H9 (cell line): ENCODE results near the gene ILK. TPM values are rescaled to one million over a fixed set of nuclear protein-coding genes. Genes with fewer than 3 reads are reported as not detected.

Experiments
- DNase-seq: peaks from one replicate; pipeline ENCODE4 v3.0.0-alpha.2; 2017
- H2AFZ ChIP-seq: one replicate; pipeline ENCODE4 v1.6.1; 2013; ENCODE audit warnings: mild to moderate bottlenecking, low read length, control low read depth, moderate library complexity
- H2AK5ac ChIP-seq: 2 replicates; pipeline ENCODE4 v1.6.1; 2013; ENCODE audit warnings: low read length, control low read depth, mixed read lengths; ENCODE audit not compliant: insufficient read length
- H2BK120ac ChIP-seq: one replicate; pipeline ENCODE4 v1.6.1; 2013; ENCODE audit warnings: low read depth, mild to moderate bottlenecking, low read length, control low read depth, inconsistent platforms; ENCODE audit not compliant: poor library complexity, severe bottlenecking
- H2BK12ac ChIP-seq: 2 replicates; pipeline ENCODE4 v1.6.1; 2013; ENCODE audit warnings: low read length, control low read depth, mixed read lengths, low read depth; ENCODE audit not compliant: insufficient read length
- H2BK15ac ChIP-seq: 2 replicates; pipeline ENCODE4 v1.6.1; 2013; ENCODE audit warnings: low read depth, low read length, control low read depth
- H2BK20ac ChIP-seq: one replicate; pipeline ENCODE4 v1.6.1; 2013; ENCODE audit warnings: low read depth, mild to moderate bottlenecking, low read length, control low read depth, inconsistent platforms; ENCODE audit not compliant: poor library complexity, severe bottlenecking
- H2BK5ac ChIP-seq: 2 replicates; pipeline ENCODE4 v1.6.1; 2013; ENCODE audit warnings: low read length, control low read depth, mixed read lengths; ENCODE audit not compliant: insufficient read length
- H3K14ac ChIP-seq: 2 replicates; pipeline ENCODE4 v1.6.1; 2013; ENCODE audit warnings: low read length, control low read depth; ENCODE audit not compliant: insufficient read depth
- H3K18ac ChIP-seq: 2 replicates; pipeline ENCODE4 v1.6.1; 2013; ENCODE audit warnings: low read depth, mild to moderate bottlenecking, mixed read lengths, low read length, control low read depth; ENCODE audit not compliant: insufficient read length
- H3K23ac ChIP-seq: 2 replicates; pipeline ENCODE4 v1.6.1; 2013; ENCODE audit warnings: low read length, control low read depth, mixed read lengths, low read depth; ENCODE audit not compliant: insufficient read length
- H3K23me2 ChIP-seq: 2 replicates; pipeline ENCODE4 v1.6.1; 2013; ENCODE audit warnings: low read depth, mild to moderate bottlenecking, mixed read lengths, low read length, control low read depth; ENCODE audit not compliant: insufficient read length, poor library complexity, severe bottlenecking
- H3K27ac ChIP-seq: 2 replicates; pipeline ENCODE4 v1.5.1; 2013; ENCODE audit warnings: low read length, control low read depth, mixed read lengths, low read depth; ENCODE audit not compliant: insufficient read length
- H3K27me3 ChIP-seq: 2 replicates; pipeline ENCODE4 v1.6.1; 2013; ENCODE audit warnings: low read length, control low read depth, inconsistent platforms; ENCODE audit not compliant: insufficient read depth
- H3K4ac ChIP-seq: 2 replicates; pipeline ENCODE4 v1.6.1; 2013; ENCODE audit warnings: low read depth, mild to moderate bottlenecking, control low read depth, inconsistent platforms, low read length, moderate library complexity
- H3K4me1 ChIP-seq: 2 replicates; pipeline ENCODE4 v1.6.1; 2013; ENCODE audit warnings: low read length, control low read depth, inconsistent platforms; ENCODE audit not compliant: insufficient read depth
- H3K4me2 ChIP-seq: 2 replicates; pipeline ENCODE4 v1.6.1; 2013; ENCODE audit warnings: low read length, control low read depth, mixed read lengths; ENCODE audit not compliant: insufficient read length, insufficient read depth
- H3K56ac ChIP-seq: 2 replicates; pipeline ENCODE4 v1.6.1; 2013; ENCODE audit warnings: low read depth, mild to moderate bottlenecking, mixed read lengths, low read length, control low read depth; ENCODE audit not compliant: insufficient read length
- H3K79me1 ChIP-seq: 2 replicates; pipeline ENCODE4 v1.6.1; 2013; ENCODE audit warnings: low read depth, mild to moderate bottlenecking, moderate library complexity, low read length, control low read depth, inconsistent platforms; ENCODE audit not compliant: insufficient read depth, poor library complexity, severe bottlenecking
- H3K79me2 ChIP-seq: 2 replicates; pipeline ENCODE4 v1.6.1; 2013; ENCODE audit warnings: low read length, control low read depth, inconsistent platforms; ENCODE audit not compliant: insufficient read depth
- H3K9ac ChIP-seq: 2 replicates; pipeline ENCODE4 v1.6.1; 2013; ENCODE audit warnings: low read length, control low read depth, mixed read lengths; ENCODE audit not compliant: insufficient read length; ENCODE audit errors: extremely low read depth
- H3K9me3 ChIP-seq: one replicate; pipeline ENCODE4 v1.6.1; 2013; ENCODE audit warnings: low read depth, low read length, inconsistent platforms; ENCODE audit not compliant: control insufficient read depth
- H3T11ph ChIP-seq: one replicate; pipeline ENCODE4 v1.6.1; 2013; ENCODE audit warnings: mild to moderate bottlenecking, low read length, control low read depth, inconsistent platforms
- H4K20me1 ChIP-seq: one replicate; pipeline ENCODE4 v1.6.1; 2013; ENCODE audit not compliant: control insufficient read depth, insufficient read length, insufficient read depth
- H4K5ac ChIP-seq: 2 replicates; pipeline ENCODE4 v1.6.1; 2013; ENCODE audit warnings: low read depth, mild to moderate bottlenecking, mixed read lengths, low read length, control low read depth; ENCODE audit not compliant: insufficient read length
- H4K8ac ChIP-seq: replicated peaks from 2 replicates; pipeline ENCODE4 v1.6.1; 2013; ENCODE audit warnings: low read length, control low read depth, mixed read lengths, low read depth; ENCODE audit not compliant: insufficient read length
- H4K91ac ChIP-seq: 2 replicates; pipeline ENCODE4 v1.6.1; 2013; ENCODE audit warnings: low read depth, mild to moderate bottlenecking, moderate library complexity, mixed read lengths, low read length, control low read depth; ENCODE audit not compliant: insufficient read length
- H3K27ac Mint-ChIP-seq, 3 experiments: 2 replicates in 2 of 3; 3 replicates in 1 of 3; pipeline ENCODE4 v1.8.0; 2020 to 2021; ENCODE audit warnings: mixed read lengths in 3 of 3, mild to moderate bottlenecking in 1 of 3, moderate library complexity in 1 of 3
- H3K27me3 Mint-ChIP-seq: 2 replicates; pipeline ENCODE4 v1.8.0; 2021; ENCODE audit warnings: low read depth, mild to moderate bottlenecking, moderate library complexity, mixed read lengths
- H3K36me3 Mint-ChIP-seq, 3 experiments: 2 replicates in 2 of 3; 3 replicates in 1 of 3; pipeline ENCODE4 v1.8.0; 2020 to 2021; ENCODE audit warnings: low read depth in 3 of 3, mixed read lengths in 3 of 3; ENCODE audit not compliant: insufficient read depth in 1 of 3
- H3K4me1 Mint-ChIP-seq, 2 experiments: 2 replicates each; pipeline ENCODE4 v1.8.0; 2020; ENCODE audit warnings: mixed read lengths in 2 of 2
- H3K4me3 Mint-ChIP-seq, 2 experiments: 2 replicates in 1 of 2; 3 replicates in 1 of 2; pipeline ENCODE4 v1.8.0; 2020 to 2021; ENCODE audit warnings: mild to moderate bottlenecking in 2 of 2, mixed read lengths in 2 of 2, moderate library complexity in 1 of 2
- H3K9me3 Mint-ChIP-seq, 2 experiments: 2 replicates in 1 of 2; 3 replicates in 1 of 2; pipeline ENCODE4 v1.8.0; 2020; ENCODE audit warnings: mild to moderate bottlenecking in 2 of 2, mixed read lengths in 2 of 2, moderate library complexity in 1 of 2
- WGBS: extraction: QIAGEN DNeasy Blood & Tissue Kit; methylation state at CpG from one replicate; pipeline ENCODE4 v1.1.7; 2013; ENCODE audit warnings: missing lambda C conversion rate, low lambda C conversion rate, mixed read lengths; ENCODE audit not compliant: insufficient read length; ENCODE audit errors: extremely low coverage; 5-methylcytosine and 5-hydroxymethylcytosine counted together
- total RNA-seq: library from RNA; stranded (reverse); gene quantifications from 2 replicates; pipeline ENCODE4 v1.2.1, GENCODE V29; 2021
- TF ChIP-seq, protein P1 (sequence below): fragments of 200-600 bp; sonication (generic); conservative IDR thresholded peaks from 3 replicates; pipeline ENCODE4 v1.8.0; 2021; ENCODE audit warnings: antibody characterized with exemption, mild to moderate bottlenecking

The ILK gene
- total RNA-seq, 1 experiment from 2014 or later: 100 TPM

DNA sequence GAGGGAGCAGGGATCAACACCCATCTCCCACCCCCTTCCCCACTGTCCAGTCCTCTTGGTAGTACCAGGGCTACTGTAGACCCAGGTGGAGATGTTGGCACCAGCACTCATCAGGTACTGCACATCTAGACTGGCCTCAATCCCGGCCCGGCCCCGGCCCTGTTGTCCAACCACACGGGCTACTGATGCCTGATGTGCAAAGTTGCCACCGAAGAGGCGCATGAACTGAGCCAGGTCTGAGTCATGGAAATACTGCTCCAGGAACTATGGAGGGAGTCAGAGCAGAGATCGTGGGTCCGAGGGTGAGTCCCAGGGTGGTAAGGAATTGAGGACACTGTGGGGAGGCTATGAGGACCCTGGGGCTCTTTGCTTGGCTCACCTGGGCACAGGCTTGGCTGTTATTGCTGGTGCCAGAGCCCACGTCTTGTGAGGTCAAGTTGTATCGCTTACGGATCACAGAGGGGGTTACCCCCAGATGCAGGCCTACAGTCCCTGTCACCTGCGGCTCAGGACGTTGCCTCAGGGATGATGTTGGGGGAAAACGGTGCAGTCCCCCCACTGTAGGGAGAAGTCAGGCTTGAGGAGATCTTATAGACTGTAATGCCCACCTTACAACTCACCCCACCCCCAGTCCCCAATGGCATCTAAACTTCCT is 13.1 kb downstream of the ILK start:
- Histone ChIP-seq H3K79me2 (no peaks in the 10 kb centered on the region), H3K4me2 (no peak overlapping the region), H2BK15ac (no peak overlapping the region), H4K91ac (no peak overlapping the region), H3K23me2 (peaks cover 16% of the 10 kb centered on the region), H3K9ac (no peak overlapping the region), H2AK5ac (no peak overlapping the region), H3K18ac (no peak overlapping the region), H3K14ac (no peak overlapping the region), H3K4ac (no peak overlapping the region), H3K27ac (no peak overlapping the region), H4K20me1 (no peaks in the 10 kb centered on the region), H4K8ac (no peak overlapping the region), H3K23ac (no peak overlapping the region), H3K56ac (no peak overlapping the region), H3K4me1 (no peaks in the 10 kb centered on the region), H3K27me3 (no peaks in the 10 kb centered on the region), H3K9me3 (no peaks in the 10 kb centered on the region), H2BK12ac (no peak overlapping the region), H3T11ph (no peak overlapping the region), H2BK5ac (no peak overlapping the region), H2BK20ac (no peak overlapping the region), H2AFZ (no peak overlapping the region), H3K79me1 (no peaks in the 10 kb centered on the region), H4K5ac (no peak overlapping the region), H2BK120ac (no peak overlapping the region)
- Mint-ChIP-seq H3K36me3 (peaks cover 3 to 20% (median 10%) of the 10 kb centered on the region in 3 experiments; a peak in 6 of 7 replicates), H3K4me3 (no peak overlapping the region; a peak in 1 of 5 replicates), H3K9me3 (no peaks in the 10 kb centered on the region), H3K27ac (no peak overlapping the region), H3K4me1 (no peaks in the 10 kb centered on the region; a peak in 2 of 4 replicates), H3K27me3 (no peaks in the 10 kb centered on the region)
- no CpG with 5 or more reads among the region's 14 CpGs for WGBS
- DNase-seq: no peak
- TF ChIP-seq, protein P1, sequence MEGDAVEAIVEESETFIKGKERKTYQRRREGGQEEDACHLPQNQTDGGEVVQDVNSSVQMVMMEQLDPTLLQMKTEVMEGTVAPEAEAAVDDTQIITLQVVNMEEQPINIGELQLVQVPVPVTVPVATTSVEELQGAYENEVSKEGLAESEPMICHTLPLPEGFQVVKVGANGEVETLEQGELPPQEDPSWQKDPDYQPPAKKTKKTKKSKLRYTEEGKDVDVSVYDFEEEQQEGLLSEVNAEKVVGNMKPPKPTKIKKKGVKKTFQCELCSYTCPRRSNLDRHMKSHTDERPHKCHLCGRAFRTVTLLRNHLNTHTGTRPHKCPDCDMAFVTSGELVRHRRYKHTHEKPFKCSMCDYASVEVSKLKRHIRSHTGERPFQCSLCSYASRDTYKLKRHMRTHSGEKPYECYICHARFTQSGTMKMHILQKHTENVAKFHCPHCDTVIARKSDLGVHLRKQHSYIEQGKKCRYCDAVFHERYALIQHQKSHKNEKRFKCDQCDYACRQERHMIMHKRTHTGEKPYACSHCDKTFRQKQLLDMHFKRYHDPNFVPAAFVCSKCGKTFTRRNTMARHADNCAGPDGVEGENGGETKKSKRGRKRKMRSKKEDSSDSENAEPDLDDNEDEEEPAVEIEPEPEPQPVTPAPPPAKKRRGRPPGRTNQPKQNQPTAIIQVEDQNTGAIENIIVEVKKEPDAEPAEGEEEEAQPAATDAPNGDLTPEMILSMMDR: no peak
